ENCODE results near the gene PRMT3. TPM values are rescaled to one million over a fixed set of nuclear protein-coding genes. Genes with fewer than 3 reads are reported as not detected.

PRMT3 gene
- total RNA-seq, 1 experiment from 2014 or later = 22.6 TPM

DNA sequence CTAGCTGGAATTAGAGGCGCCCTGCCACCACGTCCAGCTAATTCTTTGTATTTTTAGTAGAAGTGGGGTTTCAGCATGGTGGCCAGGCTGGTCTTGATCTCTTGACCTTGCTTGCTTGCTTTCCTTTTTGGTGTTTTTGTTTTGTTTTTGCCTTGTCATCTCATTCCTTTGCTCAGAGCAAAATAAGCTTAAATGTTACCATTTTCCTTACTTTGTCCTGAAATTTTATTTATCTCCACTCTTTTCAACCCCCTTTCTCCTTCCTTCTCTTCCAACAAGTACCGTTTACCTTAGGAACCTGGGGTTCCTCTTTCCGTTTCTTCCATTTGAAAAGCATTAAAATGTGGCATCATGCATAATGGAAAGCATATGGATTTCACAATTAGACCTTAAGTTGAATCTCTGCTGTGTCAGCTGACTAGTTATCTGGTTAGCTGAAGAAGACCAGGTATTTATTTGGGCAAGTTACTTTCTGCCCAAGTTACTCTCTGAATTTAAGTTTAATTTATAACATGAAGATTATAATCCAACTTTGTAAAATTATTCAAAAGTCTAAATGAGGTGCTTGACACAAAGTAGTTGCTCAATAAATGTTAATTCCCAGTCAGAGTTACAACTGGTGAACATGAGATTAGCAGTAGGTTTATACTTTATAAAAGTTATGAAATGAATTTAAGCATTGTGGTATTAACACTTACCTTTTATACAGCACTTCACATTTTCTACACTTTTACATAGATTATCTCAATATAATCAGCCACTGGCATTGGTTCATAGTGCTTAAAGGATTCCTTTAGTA, 69.7 kb downstream of the PRMT3 start:
- Histone ChIP-seq H2BK5ac (ENCODE audit: insufficient read length, low read length) (no peak overlapping the region), H3T11ph (ENCODE audit: low read length) (no peak overlapping the region), H3K79me2 (ENCODE audit: insufficient read depth, low read length) (no peaks in the 10 kb centered on the region), H3K56ac (ENCODE audit: insufficient read length, low read depth, low read length) (no peak overlapping the region), H3K9me3 (ENCODE audit: control insufficient read depth, low read depth, low read length) (no peaks in the 10 kb centered on the region), H3K23me2 (ENCODE audit: insufficient read length, low read depth, low read length, poor library complexity, severe bottlenecking) (no peaks in the 10 kb centered on the region), H2BK12ac (ENCODE audit: insufficient read length, low read depth, low read length) (no peak overlapping the region), H4K91ac (ENCODE audit: insufficient read length, low read depth, low read length) (no peak overlapping the region), H4K20me1 (ENCODE audit: control insufficient read depth, insufficient read depth, insufficient read length) (no peaks in the 10 kb centered on the region), H3K4ac (ENCODE audit: low read depth, low read length) (no peak overlapping the region), H2BK20ac (ENCODE audit: low read depth, low read length, poor library complexity, severe bottlenecking) (no peak overlapping the region), H3K4me1 (ENCODE audit: insufficient read depth, low read length) (no peaks in the 10 kb centered on the region), H3K79me1 (ENCODE audit: insufficient read depth, low read depth, low read length, poor library complexity, severe bottlenecking) (no peaks in the 10 kb centered on the region), H3K14ac (ENCODE audit: insufficient read depth, low read length) (no peak overlapping the region), H3K4me2 (ENCODE audit: insufficient read depth, insufficient read length, low read length) (no peak overlapping the region), H3K27me3 (ENCODE audit: insufficient read depth, low read length) (no peaks in the 10 kb centered on the region), H4K5ac (ENCODE audit: insufficient read length, low read depth, low read length) (no peak overlapping the region), H3K23ac (ENCODE audit: insufficient read length, low read depth, low read length) (no peak overlapping the region), H2AFZ (ENCODE audit: low read length) (no peak overlapping the region), H3K27ac (ENCODE audit: insufficient read length, low read depth, low read length) (no peak overlapping the region), H2BK15ac (ENCODE audit: low read depth, low read length) (no peak overlapping the region), H4K8ac (replicated peaks; ENCODE audit: insufficient read length, low read depth, low read length) (no peak overlapping the region), H2AK5ac (ENCODE audit: insufficient read length, low read length) (no peak overlapping the region), H3K18ac (ENCODE audit: insufficient read length, low read depth, low read length) (no peak overlapping the region), H2BK120ac (ENCODE audit: low read depth, low read length, poor library complexity, severe bottlenecking) (no peak overlapping the region), H3K9ac (ENCODE audit: extremely low read depth, insufficient read length, low read length) (no peak overlapping the region)
- Mint-ChIP-seq H3K27ac (peak overlapping the region in 1 of 3 experiments; percentile 42; a peak in 1 of 7 replicates), H3K4me1 (peaks cover 2 to 3% of the 10 kb centered on the region in 2 experiments; a peak in 1 of 4 replicates), H3K4me3 (no peak overlapping the region), H3K36me3 (ENCODE audit: insufficient read depth in 1 of 3, low read depth in 3 of 3) (peaks cover under 1 to 2% (median under 1%) of the 10 kb centered on the region in 3 experiments; a peak in 2 of 7 replicates), H3K27me3 (ENCODE audit: low read depth) (no peaks in the 10 kb centered on the region), H3K9me3 (no peaks in the 10 kb centered on the region)
- DNase-seq = no peak
- TF ChIP-seq, protein P1, sequence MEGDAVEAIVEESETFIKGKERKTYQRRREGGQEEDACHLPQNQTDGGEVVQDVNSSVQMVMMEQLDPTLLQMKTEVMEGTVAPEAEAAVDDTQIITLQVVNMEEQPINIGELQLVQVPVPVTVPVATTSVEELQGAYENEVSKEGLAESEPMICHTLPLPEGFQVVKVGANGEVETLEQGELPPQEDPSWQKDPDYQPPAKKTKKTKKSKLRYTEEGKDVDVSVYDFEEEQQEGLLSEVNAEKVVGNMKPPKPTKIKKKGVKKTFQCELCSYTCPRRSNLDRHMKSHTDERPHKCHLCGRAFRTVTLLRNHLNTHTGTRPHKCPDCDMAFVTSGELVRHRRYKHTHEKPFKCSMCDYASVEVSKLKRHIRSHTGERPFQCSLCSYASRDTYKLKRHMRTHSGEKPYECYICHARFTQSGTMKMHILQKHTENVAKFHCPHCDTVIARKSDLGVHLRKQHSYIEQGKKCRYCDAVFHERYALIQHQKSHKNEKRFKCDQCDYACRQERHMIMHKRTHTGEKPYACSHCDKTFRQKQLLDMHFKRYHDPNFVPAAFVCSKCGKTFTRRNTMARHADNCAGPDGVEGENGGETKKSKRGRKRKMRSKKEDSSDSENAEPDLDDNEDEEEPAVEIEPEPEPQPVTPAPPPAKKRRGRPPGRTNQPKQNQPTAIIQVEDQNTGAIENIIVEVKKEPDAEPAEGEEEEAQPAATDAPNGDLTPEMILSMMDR (conservative IDR thresholded peaks at IDR 0.05) = no peak
- 100% methylated on average over 1 of the region's 4 CpGs for WGBS (ENCODE audit: extremely low coverage, insufficient read length, low lambda C conversion rate)
